SK-N-SH treated with all-trans-retinoic acid at 6 μM for 48 hours (cell line): Measurements from ENCODE around the gene P2RX3.
"Not testable (repeated sequence)": the region's sequence is repeated elsewhere in the genome, so short reads cannot be mapped to it uniquely, and the experiment has no call there.

ENCODE experiments used
- ATAC-seq: fragments of 200-7000 bp; cut with Tn5 transposase; 3 replicates; pipeline ENCODE4 v1.9.1; 2020; ENCODE audit warnings: mild to moderate bottlenecking, moderate library complexity
- ARNTL ChIP-seq: fragments of 450-650 bp; formaldehyde crosslinking; IDR thresholded peaks from 2 replicates; pipeline ENCODE4 v1.5.0; 2020; ENCODE audit warnings: low read depth, mild to moderate bottlenecking, moderate library complexity, borderline replicate concordance
- BACH2 ChIP-seq: fragments of 250-450 bp; sonication (Bioruptor Pico); IDR thresholded peaks from 2 replicates; pipeline ENCODE4 v1.9.0; 2021; ENCODE audit warnings: mild to moderate bottlenecking, borderline replicate concordance
- ESRRG ChIP-seq: fragments of 250-450 bp; sonication (Bioruptor Pico); IDR thresholded peaks from 2 replicates; pipeline ENCODE4 v1.6.1; 2021; ENCODE audit warnings: mild to moderate bottlenecking
- GLIS3 ChIP-seq: fragments of 250-450 bp; sonication (Bioruptor Pico); IDR thresholded peaks from 2 replicates; pipeline ENCODE4 v1.5.0; 2020; ENCODE audit warnings: mild to moderate bottlenecking, moderate library complexity
- ISL1 ChIP-seq: fragments of 250-450 bp; sonication (Bioruptor Pico); IDR thresholded peaks from 2 replicates; pipeline ENCODE4 v2.1.2; 2022; ENCODE audit warnings: mild to moderate bottlenecking, moderate library complexity
- OSR1 ChIP-seq: fragments of 250-450 bp; sonication (Bioruptor Pico); IDR thresholded peaks from 2 replicates; pipeline ENCODE4 v1.8.0; 2022; ENCODE audit warnings: moderate library complexity, mild to moderate bottlenecking, inconsistent platforms
- POU6F1 ChIP-seq: fragments of 250-450 bp; sonication (Bioruptor Pico); IDR thresholded peaks from 2 replicates; pipeline ENCODE4 v1.8.0; 2021; ENCODE audit warnings: low read depth, mild to moderate bottlenecking, moderate library complexity, borderline replicate concordance
- PPARA ChIP-seq: fragments of 250-450 bp; sonication (Bioruptor Pico); IDR thresholded peaks from 2 replicates; pipeline ENCODE4 v1.5.0; 2020; ENCODE audit warnings: mild to moderate bottlenecking, borderline replicate concordance
- RARB ChIP-seq: fragments of 250-450 bp; sonication (Bioruptor Pico); IDR thresholded peaks from 2 replicates; pipeline ENCODE4 v1.8.0; 2021; ENCODE audit warnings: mild to moderate bottlenecking, moderate library complexity
- SNAI2 ChIP-seq: fragments of 250-450 bp; sonication (Bioruptor Pico); IDR thresholded peaks from 2 replicates; pipeline ENCODE4 v1.5.0; 2020; ENCODE audit warnings: mild to moderate bottlenecking, moderate library complexity
- TCF4 ChIP-seq: fragments of 250-450 bp; sonication (Bioruptor Pico); IDR thresholded peaks from 2 replicates; pipeline ENCODE4 v1.8.0; 2021; ENCODE audit warnings: mild to moderate bottlenecking, moderate library complexity, borderline replicate concordance
- TOX ChIP-seq: fragments of 250-450 bp; sonication (Bioruptor Pico); IDR thresholded peaks from 2 replicates; pipeline ENCODE4 v1.8.0; 2021; ENCODE audit warnings: mild to moderate bottlenecking, moderate library complexity, borderline replicate concordance
- ZC3H10 ChIP-seq: fragments of 250-450 bp; sonication (Bioruptor Pico); IDR thresholded peaks from 2 replicates; pipeline ENCODE4 v1.5.1; 2021; ENCODE audit warnings: mild to moderate bottlenecking, moderate library complexity
- ZFP3 ChIP-seq: fragments of 250-450 bp; sonication (Bioruptor Pico); IDR thresholded peaks from 2 replicates; pipeline ENCODE4 v1.5.0; 2020; ENCODE audit warnings: mild to moderate bottlenecking, moderate library complexity
- ZFP30 ChIP-seq: fragments of 450-650 bp; formaldehyde crosslinking; IDR thresholded peaks from 2 replicates; pipeline ENCODE4 v1.5.0; 2022; ENCODE audit warnings: mild to moderate bottlenecking, moderate library complexity
- ZNF565 ChIP-seq: fragments of 450-650 bp; formaldehyde crosslinking; conservative IDR thresholded peaks from 2 replicates; pipeline ENCODE4 v1.5.0; 2020; ENCODE audit warnings: low read depth, mild to moderate bottlenecking, moderate library complexity
- ZNF70 ChIP-seq: fragments of 450-650 bp; formaldehyde crosslinking; IDR thresholded peaks from 2 replicates; pipeline ENCODE4 v1.5.0; 2020; ENCODE audit warnings: mild to moderate bottlenecking, moderate library complexity
- ZNF8 ChIP-seq: fragments of 450-650 bp; formaldehyde crosslinking; IDR thresholded peaks from 2 replicates; pipeline ENCODE4 v1.5.0; 2020; ENCODE audit warnings: mild to moderate bottlenecking, moderate library complexity
- TF ChIP-seq, protein P1 (sequence below): fragments of 250-450 bp; sonication (Bioruptor Pico); IDR thresholded peaks from 2 replicates; pipeline ENCODE4 v1.5.1; 2021; ENCODE audit warnings: mild to moderate bottlenecking, moderate library complexity
- TF ChIP-seq, protein P2 (sequence below): fragments of 250-450 bp; sonication (Bioruptor Pico); IDR thresholded peaks from 2 replicates; pipeline ENCODE4 v1.5.0; 2020; ENCODE audit warnings: mild to moderate bottlenecking, moderate library complexity
- TF ChIP-seq, protein P3 (sequence below): fragments of 250-450 bp; sonication (Bioruptor Pico); IDR thresholded peaks from 2 replicates; pipeline ENCODE4 v1.5.1; 2020; ENCODE audit warnings: low read depth, mild to moderate bottlenecking, moderate library complexity
- TF ChIP-seq, protein P4 (sequence below): fragments of 250-450 bp; sonication (Bioruptor Pico); IDR thresholded peaks from 2 replicates; pipeline ENCODE4 v1.8.0; 2020; ENCODE audit warnings: mild to moderate bottlenecking, moderate library complexity, borderline replicate concordance

P2RX3 gene

GRCh38 chr11:57335343-57336110 is 2.6 kb upstream of the P2RX3 start, which contains the start of gene SSRP1:
TSS of gene SSRP1 (minus strand) at chr11:57335892. CDS start at chr11:57335121, 771 bp downstream.
- no peak for TF ChIP-seq GLIS3 (CRISPR knock-in tag)
- no peak for TF ChIP-seq ZNF8 (CRISPR knock-in tag)
- no peak for TF ChIP-seq ZFP3
- no peak for TF ChIP-seq ZC3H10 (CRISPR knock-in tag)
- TF ChIP-seq ESRRG (CRISPR knock-in tag) = no peak
- TF ChIP-seq, protein P1, sequence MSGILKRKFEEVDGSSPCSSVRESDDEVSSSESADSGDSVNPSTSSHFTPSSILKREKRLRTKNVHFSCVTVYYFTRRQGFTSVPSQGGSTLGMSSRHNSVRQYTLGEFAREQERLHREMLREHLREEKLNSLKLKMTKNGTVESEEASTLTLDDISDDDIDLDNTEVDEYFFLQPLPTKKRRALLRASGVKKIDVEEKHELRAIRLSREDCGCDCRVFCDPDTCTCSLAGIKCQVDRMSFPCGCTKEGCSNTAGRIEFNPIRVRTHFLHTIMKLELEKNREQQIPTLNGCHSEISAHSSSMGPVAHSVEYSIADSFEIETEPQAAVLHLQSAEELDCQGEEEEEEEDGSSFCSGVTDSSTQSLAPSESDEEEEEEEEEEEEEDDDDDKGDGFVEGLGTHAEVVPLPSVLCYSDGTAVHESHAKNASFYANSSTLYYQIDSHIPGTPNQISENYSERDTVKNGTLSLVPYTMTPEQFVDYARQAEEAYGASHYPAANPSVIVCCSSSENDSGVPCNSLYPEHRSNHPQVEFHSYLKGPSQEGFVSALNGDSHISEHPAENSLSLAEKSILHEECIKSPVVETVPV (CRISPR knock-in tag) = no peak
- TF ChIP-seq, protein P2, sequence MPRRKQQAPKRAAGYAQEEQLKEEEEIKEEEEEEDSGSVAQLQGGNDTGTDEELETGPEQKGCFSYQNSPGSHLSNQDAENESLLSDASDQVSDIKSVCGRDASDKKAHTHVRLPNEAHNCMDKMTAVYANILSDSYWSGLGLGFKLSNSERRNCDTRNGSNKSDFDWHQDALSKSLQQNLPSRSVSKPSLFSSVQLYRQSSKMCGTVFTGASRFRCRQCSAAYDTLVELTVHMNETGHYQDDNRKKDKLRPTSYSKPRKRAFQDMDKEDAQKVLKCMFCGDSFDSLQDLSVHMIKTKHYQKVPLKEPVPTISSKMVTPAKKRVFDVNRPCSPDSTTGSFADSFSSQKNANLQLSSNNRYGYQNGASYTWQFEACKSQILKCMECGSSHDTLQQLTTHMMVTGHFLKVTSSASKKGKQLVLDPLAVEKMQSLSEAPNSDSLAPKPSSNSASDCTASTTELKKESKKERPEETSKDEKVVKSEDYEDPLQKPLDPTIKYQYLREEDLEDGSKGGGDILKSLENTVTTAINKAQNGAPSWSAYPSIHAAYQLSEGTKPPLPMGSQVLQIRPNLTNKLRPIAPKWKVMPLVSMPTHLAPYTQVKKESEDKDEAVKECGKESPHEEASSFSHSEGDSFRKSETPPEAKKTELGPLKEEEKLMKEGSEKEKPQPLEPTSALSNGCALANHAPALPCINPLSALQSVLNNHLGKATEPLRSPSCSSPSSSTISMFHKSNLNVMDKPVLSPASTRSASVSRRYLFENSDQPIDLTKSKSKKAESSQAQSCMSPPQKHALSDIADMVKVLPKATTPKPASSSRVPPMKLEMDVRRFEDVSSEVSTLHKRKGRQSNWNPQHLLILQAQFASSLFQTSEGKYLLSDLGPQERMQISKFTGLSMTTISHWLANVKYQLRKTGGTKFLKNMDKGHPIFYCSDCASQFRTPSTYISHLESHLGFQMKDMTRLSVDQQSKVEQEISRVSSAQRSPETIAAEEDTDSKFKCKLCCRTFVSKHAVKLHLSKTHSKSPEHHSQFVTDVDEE (CRISPR knock-in tag) = no peak
- TF ChIP-seq, protein P3, sequence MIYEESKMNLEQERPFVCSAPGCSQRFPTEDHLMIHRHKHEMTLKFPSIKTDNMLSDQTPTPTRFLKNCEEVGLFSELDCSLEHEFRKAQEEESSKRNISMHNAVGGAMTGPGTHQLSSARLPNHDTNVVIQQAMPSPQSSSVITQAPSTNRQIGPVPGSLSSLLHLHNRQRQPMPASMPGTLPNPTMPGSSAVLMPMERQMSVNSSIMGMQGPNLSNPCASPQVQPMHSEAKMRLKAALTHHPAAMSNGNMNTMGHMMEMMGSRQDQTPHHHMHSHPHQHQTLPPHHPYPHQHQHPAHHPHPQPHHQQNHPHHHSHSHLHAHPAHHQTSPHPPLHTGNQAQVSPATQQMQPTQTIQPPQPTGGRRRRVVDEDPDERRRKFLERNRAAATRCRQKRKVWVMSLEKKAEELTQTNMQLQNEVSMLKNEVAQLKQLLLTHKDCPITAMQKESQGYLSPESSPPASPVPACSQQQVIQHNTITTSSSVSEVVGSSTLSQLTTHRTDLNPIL (CRISPR knock-in tag) = no peak
- TF ChIP-seq ISL1 (CRISPR knock-in tag) = no peak
- TF ChIP-seq ARNTL (CRISPR knock-in tag) = no peak
- TF ChIP-seq TOX (CRISPR knock-in tag) = no peak
- TF ChIP-seq POU6F1 = no peak
- TF ChIP-seq TCF4 (CRISPR knock-in tag) = no peak
- TF ChIP-seq, protein P4, sequence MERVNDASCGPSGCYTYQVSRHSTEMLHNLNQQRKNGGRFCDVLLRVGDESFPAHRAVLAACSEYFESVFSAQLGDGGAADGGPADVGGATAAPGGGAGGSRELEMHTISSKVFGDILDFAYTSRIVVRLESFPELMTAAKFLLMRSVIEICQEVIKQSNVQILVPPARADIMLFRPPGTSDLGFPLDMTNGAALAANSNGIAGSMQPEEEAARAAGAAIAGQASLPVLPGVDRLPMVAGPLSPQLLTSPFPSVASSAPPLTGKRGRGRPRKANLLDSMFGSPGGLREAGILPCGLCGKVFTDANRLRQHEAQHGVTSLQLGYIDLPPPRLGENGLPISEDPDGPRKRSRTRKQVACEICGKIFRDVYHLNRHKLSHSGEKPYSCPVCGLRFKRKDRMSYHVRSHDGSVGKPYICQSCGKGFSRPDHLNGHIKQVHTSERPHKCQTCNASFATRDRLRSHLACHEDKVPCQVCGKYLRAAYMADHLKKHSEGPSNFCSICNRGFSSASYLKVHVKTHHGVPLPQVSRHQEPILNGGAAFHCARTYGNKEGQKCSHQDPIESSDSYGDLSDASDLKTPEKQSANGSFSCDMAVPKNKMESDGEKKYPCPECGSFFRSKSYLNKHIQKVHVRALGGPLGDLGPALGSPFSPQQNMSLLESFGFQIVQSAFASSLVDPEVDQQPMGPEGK = no peak
- no peak for TF ChIP-seq BACH2 (CRISPR knock-in tag)
- TF ChIP-seq ZNF70 = no peak
- TF ChIP-seq ZFP30 (CRISPR knock-in tag) = no peak
- TF ChIP-seq SNAI2 = no peak
- no peak for TF ChIP-seq PPARA (CRISPR knock-in tag)

GRCh38 chr11:57336111-57336666 is 2.0 kb upstream of the P2RX3 start:
- ATAC-seq = no peak; the same call in 2 of the 3 replicates
- TF ChIP-seq ARNTL (CRISPR knock-in tag) = no peak
- no peak for TF ChIP-seq ZFP3
- TF ChIP-seq TCF4 (CRISPR knock-in tag) = no peak
- no peak for TF ChIP-seq OSR1
- TF ChIP-seq POU6F1 = no peak
- TF ChIP-seq RARB = no peak
- no peak for TF ChIP-seq TOX (CRISPR knock-in tag)
- TF ChIP-seq, protein P3 (CRISPR knock-in tag) = no peak
- no peak for TF ChIP-seq ZNF565 (CRISPR knock-in tag)
- no peak for TF ChIP-seq ESRRG (CRISPR knock-in tag)
- no peak for TF ChIP-seq ZFP30 (CRISPR knock-in tag)
- TF ChIP-seq ZC3H10 (CRISPR knock-in tag) = no peak
- TF ChIP-seq BACH2 (CRISPR knock-in tag) = no peak
- TF ChIP-seq, all 23 proteins: peak for 0

More at GRCh38 chr11:57335343-57336110, 2.6 kb upstream of the P2RX3 start, which contains the start of gene SSRP1:
- peak; percentile 99 for ATAC-seq

- ATAC-seq = not testable (repeated sequence)
Observed at GRCh38 chr11:57336856-57337255, 1.3 kb upstream of the P2RX3 start.
